GM23338 (cell line): ENCODE results near the gene GUCA2A. TPM values are rescaled to one million over a fixed set of nuclear protein-coding genes. Genes with fewer than 3 reads are reported as not detected.

Source experiments
- CREB1 ChIP-seq: fragments of 250-450 bp; sonication (Bioruptor Pico); IDR thresholded peaks from 2 replicates; pipeline ENCODE4 v1.5.0; 2020; ENCODE audit warnings: low read depth, mild to moderate bottlenecking, moderate library complexity
- CTCF ChIP-seq, 2 experiments: fragments of 200-600 bp in 1 of 2; sonication (generic) in 1 of 2; conservative IDR thresholded peaks; 2 replicates each; pipeline versions ENCODE4 v1.5.1 to v1.6.1; 2016 to 2017; ENCODE audit warnings: antibody characterized with exemption in 2 of 2, low read depth in 2 of 2, mild to moderate bottlenecking in 2 of 2, moderate library complexity in 1 of 2
- ETS1 ChIP-seq: IDR thresholded peaks from 2 replicates; pipeline ENCODE4 v1.6.1; 2016; ENCODE audit warnings: antibody characterized with exemption
- POLR2AphosphoS5 ChIP-seq: IDR thresholded peaks from 2 replicates; pipeline ENCODE4 v1.6.1; 2016; ENCODE audit warnings: antibody characterized with exemption, low read depth
- REST ChIP-seq: IDR thresholded peaks from one replicate; pipeline ENCODE4 v1.6.1; 2018; ENCODE audit warnings: antibody characterized with exemption; ENCODE audit not compliant: unreplicated experiment
- ZNF331 ChIP-seq: fragments of 250-450 bp; sonication (Bioruptor Pico); IDR thresholded peaks from 2 replicates; pipeline ENCODE4 v1.5.0; 2020; ENCODE audit warnings: low read depth, mild to moderate bottlenecking, moderate library complexity
- ZNF462 ChIP-seq: fragments of 250-450 bp; sonication (Bioruptor Pico); IDR thresholded peaks from 2 replicates; pipeline ENCODE4 v1.5.0; 2020; ENCODE audit warnings: mild to moderate bottlenecking, moderate library complexity
- polyA plus RNA-seq: library from polyadenylated mRNA; unstranded; fragments of >200 nt; fragmentation: Nextera tagmentation; extraction: Ambion mirVana; gene quantifications from 2 replicates; pipeline ENCODE4 v1.2.1, GENCODE V29; 2016
- total RNA-seq: library from RNA; depleted of rRNA; stranded (reverse); fragments of >200 nt; shearing (Covaris generic); gene quantifications from 2 replicates; pipeline ENCODE4 v1.2.3, GENCODE V29; 2014

The GUCA2A gene
- total and polyA plus RNA-seq, 2 experiments from 2014 or later: not detected

- TF ChIP-seq ZNF462 (CRISPR knock-in tag): no peak
- TF ChIP-seq ETS1: no peak
- no peak for TF ChIP-seq ZNF331 (CRISPR knock-in tag)
- no peak for TF ChIP-seq CTCF (conservative IDR thresholded peaks at IDR 0.05; ENCODE audit: low read depth in 2 of 2)
- TF ChIP-seq REST: no peak
- no peak for TF ChIP-seq POLR2AphosphoS5
- TF ChIP-seq CREB1 (CRISPR knock-in tag): no peak
Observed at GRCh38 chr1:42179275-42179674, 14.7 kb upstream of the GUCA2A start (continued).
